ENCODE results near the gene JMJD8.

The JMJD8 gene

GRCh38 chr16:720447-720989, 36.4 kb upstream of the JMJD8 start (continued):
- TF ChIP-seq OSR2 (tag by site-specific recombination; IDR thresholded peaks at IDR 0.05), result no peak
- TF ChIP-seq ZNF433 (tag by site-specific recombination; IDR thresholded peaks at IDR 0.05; ENCODE audit: low read depth), result no peak
- no peak for TF ChIP-seq ZNF23 (tag by site-specific recombination; IDR thresholded peaks at IDR 0.05; ENCODE audit: borderline replicate concordance)
- 0 out of 2 replicates have a peak, but pooled peaks have one; percentile 17 for TF ChIP-seq ZNF398 (tag by site-specific recombination; IDR thresholded peaks at IDR 0.05)
- peak; percentile 30; the same call in 1 of the 2 replicates for TF ChIP-seq ZNF24 (tag by site-specific recombination; IDR thresholded peaks at IDR 0.05)
- TF ChIP-seq ZSCAN30 (tag by site-specific recombination; IDR thresholded peaks at IDR 0.05), result no peak
- TF ChIP-seq ZNF112 (tag by site-specific recombination; IDR thresholded peaks at IDR 0.05), result no peak
- TF ChIP-seq ZNF645 (tag by site-specific recombination; IDR thresholded peaks at IDR 0.05), result peak; percentile 57; the same call in 1 of the 2 replicates
- TF ChIP-seq ZNF37A (tag by site-specific recombination; IDR thresholded peaks at IDR 0.05), result no peak
- TF ChIP-seq ZNF623 (tag by site-specific recombination; IDR thresholded peaks at IDR 0.05), result no peak
- TF ChIP-seq PRDM6 (tag by site-specific recombination; IDR thresholded peaks at IDR 0.05), result no peak
- TF ChIP-seq ZNF148 (tag by site-specific recombination; IDR thresholded peaks at IDR 0.05; ENCODE audit: borderline replicate concordance), result no peak
- TF ChIP-seq HOXD13 (CRISPR knock-in tag; IDR thresholded peaks at IDR 0.05; ENCODE audit: borderline replicate concordance), result no peak
- no peak for TF ChIP-seq ZNF138 (tag by site-specific recombination; IDR thresholded peaks at IDR 0.05; ENCODE audit: borderline replicate concordance)
- TF ChIP-seq ZNF776 (tag by site-specific recombination; IDR thresholded peaks at IDR 0.05; ENCODE audit: borderline replicate concordance), result no peak
- TF ChIP-seq GFI1B (tag by site-specific recombination; IDR thresholded peaks at IDR 0.05), result no peak
- TF ChIP-seq MYNN (tag by site-specific recombination; IDR thresholded peaks at IDR 0.05; ENCODE audit: borderline replicate concordance), result no peak
- no peak for TF ChIP-seq ZNF677 (tag by site-specific recombination; IDR thresholded peaks at IDR 0.05)
- no peak for TF ChIP-seq REPIN1 (tag by site-specific recombination; IDR thresholded peaks at IDR 0.05; ENCODE audit: low read depth)
- TF ChIP-seq ZNF404 (tag by site-specific recombination; IDR thresholded peaks at IDR 0.05), result no peak
- TF ChIP-seq ZNF394 (tag by site-specific recombination; IDR thresholded peaks at IDR 0.05; ENCODE audit: borderline replicate concordance), result 0 out of 2 replicates have a peak, but pooled peaks have one; percentile 16
- 0 out of 2 replicates have a peak, but pooled peaks have one; percentile 49 for TF ChIP-seq ZNF2 (tag by site-specific recombination; IDR thresholded peaks at IDR 0.05)
- TF ChIP-seq ZNF670 (tag by site-specific recombination; IDR thresholded peaks at IDR 0.05; ENCODE audit: low read depth), result no peak
- TF ChIP-seq ZNF791 (tag by site-specific recombination; IDR thresholded peaks at IDR 0.05), result no peak
- TF ChIP-seq ZNF596 (tag by site-specific recombination; IDR thresholded peaks at IDR 0.05), result no peak
- TF ChIP-seq OVOL3 (tag by site-specific recombination; IDR thresholded peaks at IDR 0.05), result no peak
- no peak for TF ChIP-seq ZNF561 (tag by site-specific recombination; IDR thresholded peaks at IDR 0.05; ENCODE audit: borderline replicate concordance)
- no peak for TF ChIP-seq ZNF792 (tag by site-specific recombination; IDR thresholded peaks at IDR 0.05)
- no peak for TF ChIP-seq ZNF423 (tag by site-specific recombination; IDR thresholded peaks at IDR 0.05)
- TF ChIP-seq ZNF121 (tag by site-specific recombination; IDR thresholded peaks at IDR 0.05), result peak; percentile 59; the same call in 1 of the 2 replicates
- TF ChIP-seq GLIS1 (tag by site-specific recombination; IDR thresholded peaks at IDR 0.05), result peak; percentile 74
- TF ChIP-seq GLI2 (tag by site-specific recombination; IDR thresholded peaks at IDR 0.05; ENCODE audit: borderline replicate concordance, low read depth), result no peak

All from HEK293 (cell line).